Activated gamma-delta T cell treated with anti-CD3 and anti-CD28 coated beads, Interleukin-2, amount 50 U/mL, for 16 hours (primary cell): ENCODE data around the gene CATSPER1.

ENCODE experiments used
- DNase-seq: peaks from one replicate; pipeline ENCODE4 v3.0.0-alpha.2; 2020; ENCODE audit warnings: low read depth

Gene CATSPER1

GRCh38 chr11:65968600-65969482 lies 57.4 kb downstream of the CATSPER1 start:
- no peak for DNase-seq

- no peak for DNase-seq
Observed at GRCh38 chr11:65967329-65967934, 58.8 kb downstream of the CATSPER1 start.
